GM08714 (cell line): Measurements from ENCODE around the gene TMEM255A.

ENCODE experiments used
- H3K4me3 ChIP-seq: fragments of 200-500 bp; sonication (Bioruptor generic); 2 replicates; pipeline ENCODE4 v1.5.1; 2014; ENCODE audit warnings: mild to moderate bottlenecking, low read length, inconsistent platforms
- ZNF274 ChIP-seq: IDR thresholded peaks from 2 replicates; pipeline ENCODE4 v1.6.1; 2012; ENCODE audit warnings: mild to moderate bottlenecking, low read depth, low read length

Gene TMEM255A

DNA sequence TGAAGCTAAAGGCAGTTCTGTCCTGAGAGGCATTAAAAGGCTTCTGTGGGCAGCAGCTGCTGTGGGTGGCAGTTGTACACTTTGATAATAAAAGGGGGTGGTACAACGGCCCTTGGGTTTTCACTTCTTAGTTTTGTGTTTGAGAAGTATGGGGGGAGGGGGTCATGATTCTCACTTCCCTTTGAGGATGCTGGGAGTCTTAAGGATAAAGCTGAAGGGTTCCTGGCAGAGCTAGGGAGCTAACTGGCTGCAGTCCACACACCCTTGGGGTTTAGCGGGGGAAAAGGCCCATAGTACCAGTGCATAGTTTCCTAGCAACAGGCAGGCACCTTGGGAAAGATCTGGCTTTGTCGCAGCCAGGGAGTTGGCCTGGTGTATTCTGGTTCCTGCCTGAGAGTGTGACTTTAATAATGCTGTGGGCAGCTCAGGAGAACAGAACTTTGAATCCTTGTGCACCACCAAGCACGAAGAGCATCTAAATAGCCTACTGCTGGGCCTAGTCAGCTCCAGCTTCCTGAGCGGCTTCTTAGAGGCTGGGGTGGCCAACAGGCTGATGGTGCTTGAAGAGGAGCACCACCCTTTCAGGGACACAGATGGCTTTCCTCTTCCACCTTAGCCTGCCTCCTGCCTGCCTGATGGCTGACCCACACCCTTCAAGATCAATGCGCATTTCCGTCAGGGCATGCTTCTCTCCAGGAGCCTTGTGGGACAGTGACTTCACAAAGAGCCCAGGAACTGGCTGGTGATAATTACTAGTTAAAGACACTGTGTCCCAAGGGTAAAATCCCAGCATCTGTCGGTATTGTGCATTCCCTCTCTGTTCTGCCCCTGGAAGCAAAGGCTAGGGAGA, 48.2 kb downstream of the TMEM255A start:
- H3K4me3 ChIP-seq: no peak overlapping the region
- TF ChIP-seq ZNF274: no peak

DNA sequence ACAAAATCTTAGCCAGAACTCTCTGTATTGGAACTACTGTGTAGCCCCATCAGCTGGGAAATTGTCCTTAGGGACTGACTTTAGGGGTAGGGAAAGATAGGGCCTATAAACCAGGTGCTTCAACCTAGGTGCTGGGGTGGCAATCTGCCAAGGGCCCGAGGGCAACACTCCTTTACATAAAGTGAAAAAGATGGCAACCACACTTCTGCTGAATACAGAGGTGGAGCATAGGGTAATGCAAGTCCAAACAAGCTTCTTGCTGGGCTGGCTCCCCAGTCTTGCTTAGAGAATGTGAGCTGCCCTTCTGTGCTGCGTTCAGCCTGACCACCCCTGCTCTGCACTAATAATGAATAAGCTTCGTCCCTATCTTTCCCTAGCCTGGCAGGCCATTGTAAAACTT, 50.9 kb downstream of the TMEM255A start:
- TF ChIP-seq ZNF274: no peak
- no peak overlapping the region for H3K4me3 ChIP-seq

DNA sequence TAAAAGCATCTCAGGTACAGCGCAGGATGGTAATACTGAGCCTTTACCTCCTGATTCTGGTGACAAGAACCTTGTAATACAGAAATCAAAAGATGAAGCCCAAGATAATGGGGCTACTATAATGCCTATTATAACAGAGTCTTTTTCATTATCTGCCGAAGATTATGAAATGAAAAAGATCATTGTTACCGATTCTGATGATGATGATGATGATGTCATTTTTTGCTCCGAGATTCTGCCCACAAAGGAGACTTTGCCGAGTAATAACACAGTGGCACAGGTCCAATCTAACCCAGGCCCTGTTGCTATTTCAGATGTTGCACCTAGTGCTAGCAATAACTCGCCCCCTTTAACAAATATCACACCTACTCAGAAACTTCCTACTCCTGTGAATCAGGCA, 57.5 kb downstream of the TMEM255A start:
- H3K4me3 ChIP-seq: no peak overlapping the region
- no peak for TF ChIP-seq ZNF274

GRCh38 chrX:120251471-120252011, 59.7 kb downstream of the TMEM255A start:
- TF ChIP-seq ZNF274: no peak
- peak overlapping the region; percentile 75 for H3K4me3 ChIP-seq

GRCh38 chrX:120250522-120251271, 60.6 kb downstream of the TMEM255A start, which contains the start of gene ZBTB33:
Gene ZBTB33, plus strand, starts transcription at chrX:120250812. Its CDS starts 2,604 bp downstream, at chrX:120253416.
- H3K4me3 ChIP-seq: peak within 1 kb of the TSS; percentile 75
- TF ChIP-seq ZNF274: no peak

DNA sequence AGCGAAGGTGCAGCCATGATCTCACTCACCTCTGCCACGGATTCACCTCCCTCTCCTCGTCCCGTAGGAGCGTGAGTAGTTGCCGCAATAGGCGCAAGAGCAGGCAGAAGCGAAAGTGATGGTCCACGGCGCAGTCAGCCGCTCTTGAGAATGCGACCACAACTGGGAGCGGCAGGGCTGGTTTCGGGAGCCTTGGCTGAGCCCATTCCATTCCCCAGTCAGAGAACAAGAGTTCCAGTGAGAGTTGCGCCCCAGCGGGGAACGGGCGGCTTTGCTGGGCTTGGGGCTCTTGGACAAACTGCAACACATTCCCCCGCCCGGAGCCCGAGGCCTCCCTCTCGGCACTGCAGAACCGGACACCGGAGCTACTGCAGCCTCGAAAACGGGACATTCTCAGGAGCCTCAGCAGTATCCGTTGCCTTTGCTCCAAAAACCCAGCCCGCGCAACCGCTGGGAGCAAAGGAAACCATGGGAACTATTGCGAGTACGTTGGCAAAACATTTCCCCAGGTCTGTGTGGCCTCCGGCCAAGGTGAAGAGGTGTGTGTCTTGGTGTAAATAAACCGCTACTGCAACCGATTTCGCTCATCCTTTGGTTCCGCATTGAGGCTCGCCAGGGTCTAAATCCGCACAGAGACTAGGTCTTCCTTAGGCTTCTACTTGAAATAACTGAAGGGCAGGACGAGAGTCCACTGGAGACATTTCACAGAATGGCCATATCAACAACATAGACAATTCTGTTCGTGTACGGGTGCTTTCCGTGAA, 66.3 kb downstream of the TMEM255A start:
- peak overlapping the region; percentile 69 for H3K4me3 ChIP-seq
- no peak for TF ChIP-seq ZNF274

DNA sequence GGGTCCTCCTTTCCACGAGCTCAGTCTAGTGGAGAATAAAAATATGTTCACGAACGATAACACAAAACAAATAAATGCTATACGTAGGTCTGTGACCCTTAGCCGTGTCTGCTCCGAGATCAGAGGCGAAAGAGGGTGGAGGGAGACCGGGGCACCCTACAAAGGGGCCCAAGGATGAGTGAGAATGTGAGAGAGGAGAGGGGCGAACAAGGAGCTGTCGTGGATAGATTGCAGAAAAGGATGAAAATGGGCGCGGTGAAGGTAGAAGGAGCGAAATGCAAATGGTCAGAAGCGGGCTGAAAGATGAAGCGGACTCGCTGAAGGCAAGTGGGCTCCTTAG, 66.9 kb downstream of the TMEM255A start:
- peak overlapping the region; percentile 69 for H3K4me3 ChIP-seq
- TF ChIP-seq ZNF274: no peak

DNA sequence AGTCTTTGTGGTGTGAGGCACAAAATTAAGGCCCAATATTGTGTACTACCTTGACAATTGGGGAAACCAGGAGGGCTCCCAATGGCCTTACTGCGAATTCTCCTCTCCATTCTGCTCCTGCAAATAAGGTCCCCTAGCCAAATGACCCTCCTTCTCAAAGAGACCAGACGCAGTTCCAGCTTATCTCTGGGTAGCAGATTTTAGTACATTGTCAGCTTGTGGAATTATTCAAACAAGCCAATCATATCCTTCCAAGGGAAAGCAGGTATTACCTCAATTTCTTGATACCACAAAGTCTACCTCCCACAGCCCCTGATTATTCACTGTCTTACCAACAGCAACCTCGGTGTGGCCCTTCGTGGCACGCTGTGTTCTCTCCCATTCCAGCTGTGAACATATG, 68.4 kb downstream of the TMEM255A start:
- TF ChIP-seq ZNF274: no peak
- no peak overlapping the region for H3K4me3 ChIP-seq

- no peak for TF ChIP-seq ZNF274
- no peak overlapping the region for H3K4me3 ChIP-seq
Measured at GRCh38 chrX:120238933-120239332, 72.3 kb downstream of the TMEM255A start.

DNA sequence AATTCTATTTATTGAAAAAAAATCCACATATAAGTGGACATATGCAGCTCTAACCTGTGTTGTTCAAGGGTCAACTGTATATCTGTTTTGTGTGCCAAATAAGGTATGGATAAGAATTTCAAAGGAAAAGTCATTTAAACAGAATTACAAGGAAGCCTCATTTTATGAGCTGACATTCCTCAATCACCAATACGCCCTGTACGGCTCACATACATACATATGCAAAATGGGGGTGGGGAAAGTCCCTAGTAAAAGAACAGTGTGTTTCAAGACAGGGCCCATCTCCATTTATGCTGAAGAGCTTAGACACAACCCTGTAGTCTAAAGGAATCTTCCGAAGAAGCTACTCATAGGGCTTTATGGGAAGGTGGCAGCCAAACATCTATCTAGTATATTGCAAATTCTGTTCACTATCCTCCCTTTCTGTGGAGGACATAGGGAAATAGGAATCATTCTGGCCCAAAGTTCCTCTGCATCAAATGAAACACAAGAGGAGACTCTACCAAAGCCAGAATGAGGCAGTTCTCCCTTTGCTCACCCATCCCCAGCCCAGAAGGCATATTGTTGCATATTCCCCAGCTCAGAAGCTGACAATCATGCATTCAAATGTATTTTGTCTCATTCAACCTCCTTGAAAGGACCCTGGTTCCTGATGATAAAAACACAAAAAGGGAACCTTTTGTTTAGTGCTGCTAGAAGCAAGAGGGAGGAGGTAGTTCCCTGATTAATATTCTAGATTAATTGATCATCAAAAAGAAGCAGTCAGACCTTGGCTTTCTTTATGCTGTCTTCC, 74.4 kb downstream of the TMEM255A start:
- TF ChIP-seq ZNF274: no peak
- no peak overlapping the region for H3K4me3 ChIP-seq

DNA sequence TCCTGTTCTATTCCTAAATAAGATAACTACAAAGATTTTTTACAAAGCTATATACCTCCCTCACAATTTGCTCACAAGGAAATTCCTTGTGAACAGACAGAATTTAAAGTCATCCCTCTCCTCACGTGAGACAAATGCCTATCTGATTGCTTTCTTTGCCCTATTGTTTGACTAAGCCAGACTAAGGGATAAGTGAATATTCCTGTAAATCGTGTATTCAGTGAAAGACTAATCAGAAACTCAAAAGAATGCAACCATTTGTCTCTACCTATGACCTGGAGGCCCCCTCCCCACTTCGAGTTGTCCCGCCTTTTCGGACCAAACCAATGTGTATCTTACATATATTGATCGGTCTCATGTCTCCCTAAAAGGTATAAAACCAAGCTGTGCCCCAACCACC, 76.0 kb downstream of the TMEM255A start:
- TF ChIP-seq ZNF274: no peak

GRCh38 chrX:120228187-120228908, 82.9 kb downstream of the TMEM255A start:
- H3K4me3 ChIP-seq: no peak overlapping the region
- TF ChIP-seq ZNF274: no peak

More for the DNA sequence above, 76.0 kb downstream of the TMEM255A start:
- no peak overlapping the region for H3K4me3 ChIP-seq

GRCh38 chrX:120224388-120224787, 86.9 kb downstream of the TMEM255A start:
- no peak for TF ChIP-seq ZNF274
- no peak overlapping the region for H3K4me3 ChIP-seq

DNA sequence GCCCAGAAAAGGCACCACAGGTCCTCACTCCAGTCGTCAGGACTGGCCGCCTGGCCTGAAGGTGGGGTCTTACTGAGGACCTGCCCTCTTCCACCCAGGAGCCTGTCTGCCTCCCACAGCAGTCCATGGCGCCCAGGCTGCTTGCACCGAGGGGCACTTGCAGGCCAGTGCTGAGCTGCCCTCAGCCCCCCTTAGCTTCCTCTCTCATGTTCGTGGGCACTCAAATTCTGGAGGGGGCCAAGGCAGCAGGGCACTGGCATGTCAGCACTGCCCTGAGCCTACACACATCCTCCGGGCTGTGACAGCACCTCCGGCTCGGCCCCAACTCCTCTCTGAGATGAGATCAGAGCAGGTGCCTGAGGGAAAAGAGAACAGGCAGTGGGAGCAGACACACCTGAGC, 87.9 kb downstream of the TMEM255A start:
- H3K4me3 ChIP-seq: no peak overlapping the region
- no peak for TF ChIP-seq ZNF274
